Glomerular visceral epithelial cell (primary cell): Measurements from ENCODE around the gene CACNA1I.
"Not testable (repeated sequence)": the region's sequence is repeated elsewhere in the genome, so short reads cannot be mapped to it uniquely, and the experiment has no call there.

Experiments used
- DNase-seq: peaks from one replicate; pipeline ENCODE4 v3.0.0-alpha.2; 2016; ENCODE audit errors: extremely low spot score

Gene CACNA1I

DNA sequence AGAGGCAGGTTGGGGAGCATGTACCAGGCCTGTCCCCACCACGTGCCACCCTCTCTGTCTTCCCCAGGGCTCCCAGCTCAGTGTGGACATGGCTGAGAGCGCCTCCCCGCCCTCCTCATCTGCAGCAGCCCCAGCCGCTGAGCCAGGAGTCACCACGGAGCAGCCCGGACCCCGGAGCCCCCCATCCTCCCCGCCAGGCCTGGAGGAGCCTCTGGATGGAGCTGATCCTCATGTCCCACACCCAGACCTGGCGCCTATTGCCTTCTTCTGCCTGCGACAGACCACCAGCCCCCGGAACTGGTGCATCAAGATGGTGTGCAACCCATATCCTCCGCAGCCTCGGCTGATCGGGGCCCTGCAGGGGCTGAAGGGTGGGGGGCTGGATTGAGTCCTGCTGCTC, at the start of gene CACNA1I:
TSS of gene CACNA1I (plus strand) at position 89 of the 400 bp plus-strand sequence. CDS start at position 89, 0 bp downstream.
- DNase-seq, result no peak

DNA sequence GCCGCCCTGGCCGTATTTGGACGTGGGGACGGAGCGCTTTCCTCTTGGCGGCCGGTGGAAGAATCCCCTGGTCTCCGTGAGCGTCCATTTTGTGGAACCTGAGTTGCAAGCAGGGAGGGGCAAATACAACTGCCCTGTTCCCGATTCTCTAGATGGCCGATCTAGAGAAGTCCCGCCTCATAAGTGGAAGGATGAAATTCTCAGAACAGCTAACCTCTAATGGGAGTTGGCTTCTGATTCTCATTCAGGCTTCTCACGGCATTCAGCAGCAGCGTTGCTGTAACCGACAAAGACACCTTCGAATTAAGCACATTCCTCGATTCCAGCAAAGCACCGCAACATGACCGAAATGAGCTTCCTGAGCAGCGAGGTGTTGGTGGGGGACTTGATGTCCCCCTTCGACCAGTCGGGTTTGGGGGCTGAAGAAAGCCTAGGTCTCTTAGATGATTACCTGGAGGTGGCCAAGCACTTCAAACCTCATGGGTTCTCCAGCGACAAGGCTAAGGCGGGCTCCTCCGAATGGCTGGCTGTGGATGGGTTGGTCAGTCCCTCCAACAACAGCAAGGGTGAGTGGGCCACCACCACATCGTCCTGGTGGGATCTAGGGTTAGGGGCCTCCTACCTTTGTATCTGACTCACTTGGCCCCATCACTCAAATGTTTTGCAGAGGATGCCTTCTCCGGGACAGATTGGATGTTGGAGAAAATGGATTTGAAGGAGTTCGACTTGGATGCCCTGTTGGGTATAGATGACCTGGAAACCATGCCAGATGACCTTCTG, 49.3 kb upstream of the CACNA1I start:
- DNase-seq, result not testable (repeated sequence)

DNA sequence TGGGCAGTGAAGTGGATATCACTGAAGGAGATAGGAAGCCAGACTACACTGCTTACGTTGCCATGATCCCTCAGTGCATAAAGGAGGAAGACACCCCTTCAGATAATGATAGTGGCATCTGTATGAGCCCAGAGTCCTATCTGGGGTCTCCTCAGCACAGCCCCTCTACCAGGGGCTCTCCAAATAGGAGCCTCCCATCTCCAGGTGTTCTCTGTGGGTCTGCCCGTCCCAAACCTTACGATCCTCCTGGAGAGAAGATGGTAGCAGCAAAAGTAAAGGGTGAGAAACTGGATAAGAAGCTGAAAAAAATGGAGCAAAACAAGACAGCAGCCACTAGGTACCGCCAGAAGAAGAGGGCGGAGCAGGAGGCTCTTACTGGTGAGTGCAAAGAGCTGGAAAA, 48.5 kb upstream of the CACNA1I start:
- not testable (repeated sequence) for DNase-seq

DNA sequence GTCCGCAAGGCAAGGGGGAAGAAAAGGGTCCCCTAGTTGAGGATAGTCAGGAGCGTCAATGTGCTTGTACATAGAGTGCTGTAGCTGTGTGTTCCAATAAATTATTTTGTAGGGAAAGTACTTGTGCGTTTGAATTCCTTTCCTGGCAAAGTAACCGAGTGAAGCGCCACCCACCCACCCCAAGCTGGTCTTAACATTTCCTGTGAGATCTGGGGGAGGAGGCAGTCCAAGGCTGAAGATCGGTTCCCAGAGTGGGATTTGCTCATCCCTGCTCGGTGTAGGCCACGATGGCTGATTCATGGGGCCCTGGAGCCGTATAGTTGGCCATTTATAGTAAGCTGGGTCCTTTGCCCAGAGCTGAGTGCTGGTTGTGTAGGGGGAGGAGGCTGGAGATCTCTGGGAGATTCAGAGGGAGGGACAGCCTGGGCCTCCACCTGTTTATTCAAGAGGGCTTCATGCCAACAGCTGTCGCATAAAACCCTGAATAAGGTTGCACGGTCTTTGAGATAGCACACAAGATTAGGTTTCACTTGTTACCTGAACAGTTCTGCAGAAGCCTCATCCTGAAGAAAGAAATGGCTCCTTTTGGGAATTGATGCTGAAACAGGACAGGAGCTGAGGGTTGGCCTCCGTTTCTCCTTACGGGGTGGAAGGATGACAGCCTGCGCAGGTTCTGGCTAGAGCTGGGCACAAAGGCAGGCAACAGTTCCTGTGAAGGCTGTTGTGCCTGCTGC, 47.8 kb upstream of the CACNA1I start:
- peak; percentile 57 for DNase-seq

DNA sequence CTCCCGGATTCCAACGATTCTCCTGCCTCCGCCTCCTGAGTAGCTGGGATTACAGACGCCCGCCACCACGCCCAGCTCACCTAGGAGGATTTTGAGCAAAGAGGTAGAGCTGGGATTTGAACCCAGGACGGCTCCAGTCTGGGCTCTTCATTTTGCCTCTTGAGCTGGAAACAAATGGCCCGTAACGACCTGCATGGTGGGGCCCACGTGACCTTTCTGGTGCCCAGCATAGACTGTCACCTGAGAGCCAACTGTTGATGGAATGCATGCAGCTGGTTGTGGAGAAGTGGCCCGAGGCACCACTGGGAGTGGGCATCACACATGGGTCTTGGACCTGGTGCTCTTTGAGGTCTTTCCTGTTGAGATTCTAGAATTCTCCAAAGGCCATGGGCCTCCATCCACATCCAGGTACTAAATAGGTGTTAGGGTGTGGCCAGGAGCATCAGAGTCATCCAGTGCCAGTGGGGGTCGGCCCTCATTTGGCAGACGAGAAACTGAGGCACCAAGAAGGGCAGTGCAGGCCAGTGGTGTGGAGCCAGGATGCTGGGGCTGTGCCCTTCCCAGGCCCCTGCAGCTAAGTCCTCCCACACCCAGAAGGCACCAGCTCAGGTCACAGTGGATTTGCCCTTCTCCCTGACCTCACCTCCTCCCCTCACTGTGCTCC, 46.3 kb upstream of the CACNA1I start:
- DNase-seq, result peak; percentile 47

DNA sequence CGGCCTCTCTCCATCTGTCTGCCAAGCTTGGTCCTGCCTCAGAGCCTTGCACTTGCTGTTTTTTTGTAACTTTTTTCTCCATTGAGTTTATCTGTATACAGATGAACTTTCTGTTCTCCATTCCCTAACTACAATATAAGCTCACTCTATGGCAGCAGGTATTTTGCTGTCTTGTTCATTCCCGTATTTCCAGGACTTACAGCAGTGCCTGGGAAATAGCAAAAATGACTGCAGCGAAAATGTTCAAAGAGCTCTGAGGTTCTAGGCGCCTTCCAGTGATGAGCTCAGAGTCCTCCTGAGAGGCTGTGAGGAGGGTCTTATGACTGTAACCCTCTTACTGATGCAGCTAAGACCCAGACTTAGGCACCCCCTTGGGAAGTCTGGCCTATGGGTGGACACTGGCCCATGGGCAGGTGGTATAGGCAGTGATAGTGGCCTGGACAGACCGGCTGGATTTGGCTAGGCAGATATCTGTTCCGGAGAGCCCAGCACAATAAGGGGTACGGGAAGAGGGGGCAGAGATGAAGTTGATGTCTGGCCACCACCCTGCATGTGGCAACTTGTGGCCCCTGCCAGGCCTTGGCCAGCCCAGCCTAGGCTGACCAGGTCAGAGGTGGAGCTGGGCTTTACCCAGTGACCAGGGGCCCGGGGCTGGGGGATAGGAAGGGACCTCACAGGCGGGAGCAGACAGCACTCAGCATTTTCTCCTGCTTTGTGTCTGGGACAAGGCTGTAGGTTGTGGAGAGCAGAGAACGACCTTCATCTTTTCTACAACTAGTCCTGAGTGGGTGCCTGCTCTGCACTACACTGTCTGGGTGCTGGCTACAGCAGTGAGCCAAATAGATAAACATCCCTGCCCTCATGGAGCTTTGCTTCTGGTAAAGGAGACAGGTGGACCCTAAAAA, 45.5 kb upstream of the CACNA1I start:
- peak; percentile 23 for DNase-seq

DNA sequence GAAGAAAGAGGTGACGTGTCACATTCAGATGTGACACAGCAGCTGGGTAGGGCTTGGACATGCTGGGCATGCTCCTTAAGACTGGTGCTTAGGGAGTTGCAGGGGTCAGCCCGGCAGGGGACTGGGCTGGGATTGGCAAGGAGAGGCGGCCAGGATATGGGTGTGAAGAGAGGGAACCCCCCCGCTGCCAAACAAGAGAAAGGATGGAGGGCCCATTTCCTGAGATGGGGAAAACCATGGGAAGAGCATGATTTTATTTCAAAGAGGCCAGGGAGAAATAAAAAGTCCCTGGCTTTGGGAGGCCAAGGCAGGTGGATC, 44.9 kb upstream of the CACNA1I start:
- peak; percentile 18 for DNase-seq

DNA sequence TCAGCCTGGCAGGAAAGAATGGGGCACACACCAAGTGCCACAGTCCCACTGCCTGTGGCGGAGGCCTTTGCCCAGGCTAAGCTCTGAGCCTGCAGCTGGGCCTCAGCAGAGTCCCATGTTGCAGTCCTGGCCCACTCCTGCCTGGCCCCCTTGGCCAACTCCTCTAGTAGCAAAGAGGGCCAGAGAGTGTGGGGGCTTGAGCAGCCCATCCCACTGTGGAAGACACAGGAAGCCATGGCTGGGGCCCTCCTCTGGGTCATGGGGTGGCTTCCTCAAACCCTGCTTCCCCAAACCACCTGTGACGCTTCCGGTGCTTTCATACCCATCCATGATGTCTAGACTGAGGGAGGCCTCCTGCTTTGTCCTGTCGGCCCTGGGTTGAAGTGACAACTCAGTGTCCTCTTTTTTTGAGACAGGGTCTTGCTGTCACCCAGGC, 43.8 kb upstream of the CACNA1I start:
- no peak for DNase-seq

DNA sequence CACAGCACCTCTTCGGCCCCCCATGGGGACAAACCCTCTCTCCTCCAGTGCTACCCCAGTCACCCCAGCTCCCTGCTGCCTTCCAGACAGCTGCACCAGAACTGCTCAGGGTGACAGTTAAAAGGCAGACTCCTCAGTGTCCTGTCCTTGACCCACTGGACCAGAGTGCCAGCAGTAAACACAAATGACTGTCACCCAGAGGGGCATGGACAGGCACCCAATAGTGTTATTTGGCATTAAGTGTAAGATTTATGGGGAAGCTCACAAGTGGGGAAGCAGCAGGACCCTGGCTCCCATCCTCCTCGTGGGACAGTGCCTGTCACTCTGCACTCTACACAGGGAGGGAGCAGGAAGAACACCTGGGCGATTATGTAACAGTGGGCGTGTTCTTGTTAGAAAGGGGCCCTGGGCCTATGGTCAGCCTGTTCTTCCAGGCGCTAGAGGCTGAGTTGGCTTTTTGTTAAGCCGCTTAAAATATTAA, 43.0 kb upstream of the CACNA1I start:
- DNase-seq, result no peak

DNA sequence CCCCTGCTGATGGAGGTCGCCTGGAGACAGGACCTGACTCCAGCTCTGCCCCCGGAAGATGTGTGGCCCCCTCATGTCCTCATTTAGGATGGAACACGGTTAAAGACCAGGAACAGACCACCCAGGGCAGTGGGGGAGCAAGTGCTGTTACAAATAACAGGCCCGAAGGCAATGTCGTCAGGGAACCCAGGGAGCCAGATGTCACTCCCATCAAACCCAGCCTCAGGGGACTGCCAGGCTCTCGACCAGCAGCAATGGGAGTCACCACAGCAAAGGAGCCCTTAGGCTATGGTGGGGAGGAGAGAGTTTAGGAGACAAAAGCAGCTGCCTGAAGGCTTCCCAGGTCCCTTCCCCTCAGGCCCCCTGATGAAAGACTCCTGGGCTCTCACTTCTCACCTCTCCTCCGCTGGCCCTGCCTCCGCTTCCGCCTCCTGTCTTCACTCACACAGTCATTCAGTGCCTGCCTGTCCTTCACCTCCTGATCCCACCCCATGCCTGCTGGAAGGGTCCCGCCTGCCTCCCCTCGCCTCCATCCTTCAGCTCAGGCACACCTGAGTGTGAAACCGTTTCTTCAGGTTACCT, 42.4 kb upstream of the CACNA1I start:
- DNase-seq, result no peak

DNA sequence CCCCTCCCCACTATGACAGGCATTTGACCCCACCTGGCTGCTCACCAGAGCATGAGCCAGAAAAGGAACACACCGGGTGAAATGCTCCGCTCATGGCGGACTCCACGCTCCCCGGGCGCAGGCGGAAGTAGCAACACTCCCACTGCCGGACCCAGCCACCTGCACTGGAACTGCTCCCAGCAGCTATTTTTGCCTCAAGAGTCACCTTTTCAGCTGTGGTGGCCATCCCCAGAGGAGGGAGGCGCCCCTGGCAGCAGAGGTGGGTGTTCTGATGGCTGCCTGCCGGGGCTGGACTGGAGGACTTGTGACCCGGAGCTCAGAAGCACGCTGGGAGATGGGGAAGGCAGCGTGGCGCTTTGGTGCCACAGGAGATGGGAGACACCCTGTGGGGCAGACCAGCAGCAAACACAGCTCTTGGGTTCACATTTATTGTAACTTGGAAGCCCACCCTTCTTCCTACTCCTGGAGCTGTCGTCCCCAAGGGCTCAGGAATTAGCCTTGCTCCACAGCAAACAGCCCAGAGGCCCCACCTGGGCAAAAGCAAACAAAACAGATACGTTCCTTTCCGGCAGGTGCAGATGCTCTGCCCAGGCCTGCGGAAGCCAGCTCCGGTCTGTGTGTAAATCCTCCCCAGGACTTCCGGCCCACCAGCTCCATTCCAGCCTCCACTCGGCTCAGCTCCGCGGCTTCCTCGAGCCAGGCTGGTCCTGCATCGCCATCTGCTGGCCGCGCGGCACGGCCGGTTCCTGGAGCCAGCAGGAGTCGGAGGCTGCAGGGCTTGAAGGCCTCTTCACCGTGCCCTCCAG, 41.7 kb upstream of the CACNA1I start:
- peak; percentile 90 for DNase-seq

DNA sequence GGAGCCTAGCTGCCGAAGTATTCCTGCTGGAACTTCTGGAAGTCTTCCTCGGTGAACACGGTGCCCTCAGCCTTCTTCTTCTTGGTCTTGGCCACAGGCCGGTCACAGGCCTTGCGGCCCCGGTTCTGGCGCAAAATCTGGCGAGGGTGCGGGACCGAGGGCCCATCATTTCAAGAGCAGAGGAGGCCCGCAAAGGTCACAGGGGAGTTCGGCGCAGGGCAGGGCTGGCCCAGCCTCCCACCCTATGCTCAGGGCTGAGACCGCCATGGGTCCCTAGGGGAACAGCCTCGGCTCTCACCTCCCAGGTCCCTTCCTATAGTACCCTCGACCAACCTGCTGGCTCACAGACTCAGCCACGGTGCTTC, 41.1 kb upstream of the CACNA1I start:
- DNase-seq, result no peak

DNA sequence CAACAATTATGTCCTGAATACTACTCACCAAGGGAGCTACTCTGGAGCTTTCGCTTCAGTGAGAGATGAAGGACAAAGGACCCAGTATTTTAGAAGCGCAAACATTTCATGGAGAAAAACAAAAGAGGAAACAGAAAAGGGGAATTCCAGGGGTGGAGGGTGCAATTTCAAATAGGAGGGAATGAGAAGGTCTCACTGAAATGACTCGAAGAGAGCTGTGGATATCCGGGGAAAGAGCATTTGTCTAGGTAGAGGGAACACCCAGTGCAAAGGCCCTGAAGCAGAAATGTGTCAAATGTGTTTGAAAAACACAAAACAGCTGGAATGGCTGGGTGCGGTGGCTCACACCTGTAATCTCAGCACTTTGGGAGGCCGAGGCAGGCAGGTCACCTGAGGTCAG, 40.4 kb upstream of the CACNA1I start:
- no peak for DNase-seq

DNA sequence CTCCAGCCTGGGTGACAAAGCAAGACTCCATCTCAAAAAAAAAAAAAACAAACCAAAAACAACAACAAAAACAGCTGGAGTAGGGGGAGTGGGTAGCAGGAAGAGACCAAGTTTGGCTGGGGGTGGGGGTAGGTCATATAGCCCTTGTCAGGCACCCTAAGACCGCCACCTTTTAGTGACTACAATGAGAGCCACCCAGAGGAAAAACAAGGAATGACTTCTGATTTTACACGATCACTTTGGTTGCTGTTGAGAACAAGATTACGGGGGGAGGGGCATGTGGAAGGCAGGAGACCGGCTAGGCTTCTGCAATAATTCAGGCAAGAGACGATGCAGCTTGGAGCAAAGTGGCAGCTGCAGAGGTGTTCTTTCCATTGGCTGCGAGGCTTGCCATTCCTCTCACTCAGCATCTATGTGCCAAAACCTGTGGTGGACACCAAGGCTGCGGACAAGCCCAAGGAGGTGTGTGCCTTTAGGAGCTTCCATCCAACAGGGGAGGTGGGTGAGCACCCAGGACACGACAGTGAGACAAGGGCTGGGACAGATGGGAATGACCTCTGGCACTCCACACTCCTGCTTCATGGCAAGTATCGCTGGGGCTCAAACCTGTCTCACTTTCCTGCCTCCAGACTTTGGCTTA, 39.7 kb upstream of the CACNA1I start:
- DNase-seq, result peak; percentile 32

DNA sequence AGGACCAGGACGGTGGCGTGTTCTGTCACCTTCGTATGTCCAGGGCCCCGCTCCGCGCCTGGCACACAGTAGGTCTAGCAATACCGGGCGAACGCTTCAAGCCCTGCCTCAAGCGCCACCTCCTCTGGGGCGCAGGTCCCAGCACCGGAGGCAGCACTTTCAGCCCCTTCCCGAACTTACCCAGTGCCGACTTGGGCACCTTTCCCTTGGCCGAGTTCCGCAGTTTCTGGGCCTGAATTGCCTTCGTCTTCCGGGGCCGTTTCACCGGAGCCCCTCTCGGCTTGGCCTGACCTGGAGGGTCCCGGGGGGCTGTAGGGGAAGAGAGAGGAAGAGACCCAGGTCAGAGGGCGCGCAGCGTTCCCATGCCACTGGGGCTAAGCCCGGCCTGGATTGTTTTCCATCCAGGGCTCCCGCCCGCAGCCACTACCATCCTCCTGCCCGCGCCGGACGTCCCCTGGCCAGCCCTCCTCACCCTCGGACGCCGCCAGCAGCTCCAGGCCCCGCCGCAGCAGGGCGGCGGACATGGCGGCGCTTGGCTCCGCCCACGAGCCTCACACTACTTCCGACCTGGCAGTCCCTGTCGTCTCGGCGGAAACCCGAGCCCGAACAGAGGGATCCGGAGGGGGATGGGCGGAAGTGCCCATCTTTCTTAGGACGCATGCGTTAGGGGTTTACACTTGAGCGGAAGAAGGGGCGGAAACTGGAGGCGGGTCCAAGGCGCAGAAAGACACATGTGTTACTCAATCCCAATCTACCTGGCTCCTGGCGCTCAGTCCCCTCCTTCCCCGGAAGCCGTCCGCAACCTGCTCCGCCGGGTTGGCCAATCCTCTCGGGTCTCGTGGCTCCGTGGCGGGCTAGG, 38.1 kb upstream of the CACNA1I start, which contains the start of gene RPS19BP1:
TSS of gene RPS19BP1 (minus strand) at position 534 of the 859 bp plus-strand sequence. CDS start at position 524, 10 bp downstream.
- peak; percentile 99 for DNase-seq

DNA sequence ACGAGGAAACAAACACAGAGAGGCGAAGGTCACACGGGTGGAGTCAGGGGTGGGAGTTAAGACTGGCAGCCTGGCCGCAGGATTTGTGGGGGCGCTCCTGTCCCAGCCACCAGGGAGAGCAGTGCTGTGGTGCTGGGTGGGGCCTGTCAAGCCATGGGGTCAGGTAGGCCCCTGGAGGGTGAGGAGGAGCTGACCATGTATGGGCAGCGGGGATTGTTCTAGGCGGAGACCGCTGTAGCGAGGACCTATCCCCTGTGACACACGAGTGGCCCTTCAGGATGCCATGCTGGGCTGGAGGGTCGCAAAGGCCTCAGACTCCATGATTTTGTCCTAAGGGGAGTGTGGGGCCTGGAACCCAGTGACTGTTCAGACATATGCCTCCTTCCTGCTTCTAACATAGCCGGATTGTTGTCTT, 36.5 kb upstream of the CACNA1I start:
- DNase-seq, result no peak

DNA sequence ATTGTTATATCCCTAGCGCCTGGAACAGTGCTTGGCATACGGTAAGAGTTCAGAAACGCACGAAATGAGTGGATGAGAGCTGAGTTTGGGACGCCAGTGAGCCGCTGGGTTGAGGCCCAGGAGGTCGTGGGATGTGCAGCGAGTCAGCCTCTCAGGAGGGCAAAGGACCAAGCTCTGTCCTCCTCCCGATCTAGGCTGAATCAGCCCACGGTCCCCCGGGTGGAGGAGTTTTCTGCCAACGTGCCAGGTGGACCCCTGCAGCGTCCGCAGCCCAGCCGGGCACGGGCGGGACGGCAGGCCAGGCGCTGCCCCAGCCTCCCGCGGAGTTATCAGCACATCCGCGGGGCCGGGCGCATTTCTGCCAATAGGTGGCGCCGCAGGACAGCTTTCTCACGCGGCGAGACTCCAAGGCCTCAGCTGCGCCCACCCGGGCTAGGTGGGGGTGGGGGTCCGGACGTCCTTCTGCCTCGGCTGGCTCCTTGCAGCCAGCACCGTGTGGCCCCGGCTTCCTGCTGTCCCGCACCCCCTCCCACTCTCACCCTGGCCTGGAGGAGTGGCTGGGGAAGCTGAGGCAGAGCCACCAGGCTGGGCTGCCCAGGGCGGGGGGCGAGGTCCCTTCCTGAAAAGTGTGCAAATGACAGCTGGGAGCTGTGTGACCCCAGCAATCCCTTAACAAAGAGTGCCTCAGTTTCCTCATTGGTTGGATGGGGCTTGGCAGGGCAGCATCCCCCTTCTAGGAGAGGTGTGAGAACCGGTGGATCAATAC, 35.8 kb upstream of the CACNA1I start:
- DNase-seq, result peak; percentile 72

DNA sequence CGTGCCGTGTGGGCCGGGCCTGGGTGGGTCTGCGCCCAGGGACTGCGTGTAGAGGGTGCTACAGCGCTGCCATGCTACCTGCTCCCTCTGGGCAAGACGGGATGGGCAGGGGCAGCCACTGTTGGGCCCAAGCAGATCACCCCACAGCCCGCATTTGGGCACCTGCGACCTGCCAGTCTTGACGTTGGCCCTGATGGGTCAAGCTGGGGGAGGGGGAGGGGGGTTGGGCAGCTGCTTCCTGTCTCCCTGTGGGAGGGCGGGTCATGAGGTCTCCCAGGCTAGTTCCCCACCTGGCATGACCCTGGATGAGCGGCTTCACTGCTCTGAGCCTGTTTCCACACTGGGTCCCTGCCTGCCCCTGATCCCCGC, 35.2 kb upstream of the CACNA1I start:
- no peak for DNase-seq
